Measurements from ENCODE around the gene LSP1. TPM values are rescaled to one million over a fixed set of nuclear protein-coding genes. Genes with fewer than 3 reads are reported as not detected.

LSP1 gene
- total RNA-seq, 2 donors from 2014 or later: 6.7 to 11.6 TPM

DNA sequence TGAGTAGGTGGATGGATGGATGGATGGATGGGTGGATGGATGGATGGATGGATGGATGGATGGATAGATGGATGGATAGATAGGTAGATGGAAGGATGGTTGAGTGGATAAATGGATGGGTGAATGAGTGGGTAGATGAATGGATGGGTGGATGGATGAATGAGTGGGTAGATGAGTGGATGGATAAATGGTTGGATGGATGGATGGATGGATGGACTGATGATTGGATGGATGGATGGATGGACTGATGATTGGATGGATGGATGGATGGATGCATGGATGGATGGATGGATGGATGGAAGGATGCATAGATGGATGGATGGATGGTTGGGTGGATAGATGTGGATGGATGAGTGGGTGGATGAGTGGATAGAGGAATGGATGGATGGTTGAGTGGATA is 31.3 kb upstream of the LSP1 start:
- intact Hi-C loops (cut with DNase I): no loop called here
- no peaks in the 10 kb centered on the region for H3K36me3 ChIP-seq

DNA sequence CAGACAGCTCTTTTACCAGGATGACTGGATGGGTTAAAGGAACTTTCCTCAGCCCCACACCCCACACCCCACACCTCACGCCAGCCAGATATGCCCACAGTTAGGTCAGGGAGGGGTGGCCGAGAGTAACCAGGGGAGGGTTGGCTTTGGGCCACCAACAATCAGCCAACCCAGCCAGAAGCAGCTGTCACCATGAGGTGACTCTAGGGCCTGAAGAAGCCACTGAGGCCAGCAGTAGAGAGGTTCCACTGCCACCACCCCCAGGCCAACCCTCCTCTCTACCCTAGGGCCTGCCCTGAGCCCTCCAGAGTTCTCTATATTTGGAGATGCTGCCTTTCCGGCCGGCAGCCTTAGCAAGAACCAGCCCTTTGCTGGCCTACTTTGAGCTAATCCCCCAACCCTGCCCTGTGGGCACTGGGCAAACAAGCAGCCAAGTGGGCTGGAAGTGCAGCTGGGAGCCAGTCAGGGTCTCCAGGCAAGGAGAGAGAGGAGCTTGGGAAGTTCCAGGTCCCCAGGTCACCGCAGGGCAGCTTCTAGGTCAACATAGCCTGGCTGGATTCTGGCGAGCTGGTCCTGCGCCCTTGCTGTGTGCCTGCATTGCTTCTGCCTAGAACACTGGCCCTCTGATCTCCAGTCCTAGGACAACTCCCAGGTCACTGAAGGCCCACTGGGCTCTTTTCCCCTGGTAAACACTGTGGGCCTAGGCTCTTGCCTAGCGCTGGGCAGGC is 30.1 kb upstream of the LSP1 start:
- no peak for DNase-seq (ENCODE audit: low spot score)
- no peaks in the 10 kb centered on the region for H3K36me3 ChIP-seq
- H3K4me1 ChIP-seq (replicated peaks): peaks cover 5% of the 10 kb centered on the region
- no peak for TF ChIP-seq POLR2A (IDR thresholded peaks at IDR 0.05)
- H3K27ac ChIP-seq: no peak overlapping the region
- no peak overlapping the region for H3K4me3 ChIP-seq
- no peaks in the 10 kb centered on the region for H3K27me3 ChIP-seq (replicated peaks; ENCODE audit: insufficient read depth)
- intact Hi-C loops (cut with DNase I): no loop called here
- 88% methylated on average over 8 of the region's 8 CpGs for WGBS
- H3K9me3 ChIP-seq: no peaks in the 10 kb centered on the region

More for the DNA sequence above, 31.3 kb upstream of the LSP1 start:
- TF ChIP-seq, protein P1, sequence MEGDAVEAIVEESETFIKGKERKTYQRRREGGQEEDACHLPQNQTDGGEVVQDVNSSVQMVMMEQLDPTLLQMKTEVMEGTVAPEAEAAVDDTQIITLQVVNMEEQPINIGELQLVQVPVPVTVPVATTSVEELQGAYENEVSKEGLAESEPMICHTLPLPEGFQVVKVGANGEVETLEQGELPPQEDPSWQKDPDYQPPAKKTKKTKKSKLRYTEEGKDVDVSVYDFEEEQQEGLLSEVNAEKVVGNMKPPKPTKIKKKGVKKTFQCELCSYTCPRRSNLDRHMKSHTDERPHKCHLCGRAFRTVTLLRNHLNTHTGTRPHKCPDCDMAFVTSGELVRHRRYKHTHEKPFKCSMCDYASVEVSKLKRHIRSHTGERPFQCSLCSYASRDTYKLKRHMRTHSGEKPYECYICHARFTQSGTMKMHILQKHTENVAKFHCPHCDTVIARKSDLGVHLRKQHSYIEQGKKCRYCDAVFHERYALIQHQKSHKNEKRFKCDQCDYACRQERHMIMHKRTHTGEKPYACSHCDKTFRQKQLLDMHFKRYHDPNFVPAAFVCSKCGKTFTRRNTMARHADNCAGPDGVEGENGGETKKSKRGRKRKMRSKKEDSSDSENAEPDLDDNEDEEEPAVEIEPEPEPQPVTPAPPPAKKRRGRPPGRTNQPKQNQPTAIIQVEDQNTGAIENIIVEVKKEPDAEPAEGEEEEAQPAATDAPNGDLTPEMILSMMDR (IDR thresholded peaks at IDR 0.05): no peak
- TF ChIP-seq POLR2AphosphoS5 (IDR thresholded peaks at IDR 0.05): no peak
- no peak for TF ChIP-seq POLR2A (IDR thresholded peaks at IDR 0.05)
- Histone ChIP-seq H3K4me3 (no peak overlapping the region), H3K27me3 (replicated peaks; ENCODE audit: insufficient read depth) (no peaks in the 10 kb centered on the region), H3K4me1 (replicated peaks) (no peaks in the 10 kb centered on the region), H3K9me3 (no peaks in the 10 kb centered on the region), H3K27ac (no peak overlapping the region)
- DNase-seq (ENCODE audit: low spot score): no peak

DNA sequence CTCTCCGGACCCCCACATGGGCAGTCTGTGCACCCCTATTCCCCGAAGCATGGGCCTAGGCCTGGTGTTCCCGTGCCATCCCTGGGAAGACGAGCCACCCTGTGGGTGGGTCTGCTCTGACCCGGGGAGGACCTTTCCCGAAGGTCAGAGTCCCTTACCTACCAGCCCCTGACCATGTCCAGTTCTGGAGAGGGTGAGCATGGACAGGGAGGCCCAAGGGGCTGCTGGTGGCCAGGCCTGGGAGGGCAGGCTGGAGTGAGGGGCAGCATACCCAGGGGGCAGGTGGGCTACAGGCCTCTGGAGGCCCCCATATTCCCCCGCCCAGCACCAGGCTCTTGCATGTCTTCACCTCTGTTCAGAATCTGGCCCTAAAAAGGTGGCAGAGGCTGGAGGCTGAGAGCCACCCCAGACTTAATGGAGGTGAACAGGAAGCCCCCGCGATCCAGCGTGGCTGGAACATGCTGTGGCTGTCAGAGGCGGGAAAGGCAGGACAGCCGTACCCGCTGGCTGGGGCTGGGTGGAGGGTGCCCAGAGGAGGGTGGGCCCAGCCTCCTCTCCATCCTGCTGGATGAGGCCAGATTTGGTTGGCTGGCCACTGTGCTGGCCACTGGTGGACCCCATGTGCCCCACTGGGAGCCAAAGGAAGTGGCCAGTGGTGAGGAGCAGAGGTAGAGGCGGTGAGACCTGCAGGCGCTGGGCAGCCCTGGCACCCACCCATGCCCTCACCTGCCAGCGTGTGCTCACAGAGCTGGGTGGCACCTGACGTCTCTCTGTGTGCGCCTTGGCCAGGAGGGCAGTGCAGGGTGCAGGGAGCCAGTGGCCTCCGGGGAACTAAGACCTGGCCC is 29.3 kb upstream of the LSP1 start:
- intact Hi-C loops (cut with DNase I): no loop called here
- H3K27ac ChIP-seq: no peak overlapping the region
- H3K4me3 ChIP-seq: no peak overlapping the region
- TF ChIP-seq, protein P1 (IDR thresholded peaks at IDR 0.05): no peak
- no peak for TF ChIP-seq POLR2AphosphoS5 (IDR thresholded peaks at IDR 0.05)
- no peak for TF ChIP-seq POLR2A (IDR thresholded peaks at IDR 0.05)
- DNase-seq (ENCODE audit: low spot score): no peak
- WGBS: 90% methylated on average over 18 of the region's 19 CpGs
- peaks cover 5% of the 10 kb centered on the region for H3K4me1 ChIP-seq (replicated peaks)
- H3K27me3 ChIP-seq (replicated peaks; ENCODE audit: insufficient read depth): no peaks in the 10 kb centered on the region
- no peaks in the 10 kb centered on the region for H3K36me3 ChIP-seq
- no peaks in the 10 kb centered on the region for H3K9me3 ChIP-seq

DNA sequence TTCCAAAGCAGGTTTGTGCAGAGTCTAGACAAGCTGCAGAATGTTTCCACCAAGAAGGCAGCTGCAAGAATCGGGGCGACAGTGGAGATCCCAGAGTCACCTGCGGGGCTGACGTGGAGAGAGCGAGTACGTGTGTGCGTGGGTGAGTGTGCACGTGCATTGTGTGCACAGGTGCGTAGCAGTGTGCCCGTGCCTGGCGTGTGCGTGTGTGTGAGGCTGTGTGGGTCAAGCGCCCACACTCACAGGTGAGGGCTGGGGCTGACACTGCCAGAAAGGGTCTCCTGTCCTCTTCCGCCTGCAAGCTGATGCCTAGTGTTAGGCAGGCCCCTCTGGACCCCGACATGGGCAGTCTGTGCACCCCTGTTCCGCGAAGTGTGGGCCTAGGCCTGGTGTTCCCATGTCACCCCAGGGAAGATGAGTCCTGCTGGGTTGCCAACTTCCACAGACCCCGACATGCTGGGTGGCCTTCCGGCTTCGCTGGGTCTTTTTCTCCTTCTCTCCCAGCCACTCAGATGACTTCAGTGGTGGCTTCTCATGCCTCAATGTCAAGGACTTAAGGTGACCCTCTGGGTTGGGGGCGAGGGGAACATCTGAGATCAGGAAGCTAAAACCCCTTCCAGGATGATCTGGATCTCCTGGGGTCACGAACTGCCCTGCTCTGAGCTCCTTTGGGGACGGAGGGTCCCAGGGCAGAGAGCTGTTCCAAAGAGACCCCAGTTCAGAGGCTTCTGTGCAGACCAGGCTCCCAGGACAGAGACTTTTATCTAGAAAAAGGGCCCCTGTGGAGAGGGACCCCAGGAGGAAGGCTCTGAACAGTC is 28.5 kb upstream of the LSP1 start:
- no peak overlapping the region for H3K4me3 ChIP-seq
- H3K36me3 ChIP-seq: no peaks in the 10 kb centered on the region
- H3K9me3 ChIP-seq: no peaks in the 10 kb centered on the region
- TF ChIP-seq POLR2AphosphoS5 (IDR thresholded peaks at IDR 0.05) (no peak), POLR2A (IDR thresholded peaks at IDR 0.05) (no peak)
- TF ChIP-seq, protein P1 (IDR thresholded peaks at IDR 0.05): no peak
- H3K27ac ChIP-seq: no peak overlapping the region
- peaks cover 5% of the 10 kb centered on the region for H3K4me1 ChIP-seq (replicated peaks)
- intact Hi-C loops (cut with DNase I): no loop called here
- peaks cover 5% of the 10 kb centered on the region for H3K27me3 ChIP-seq (replicated peaks; ENCODE audit: insufficient read depth)
- 92% methylated on average over 23 of the region's 23 CpGs for WGBS
- no peak for DNase-seq (ENCODE audit: low spot score)
